GM18870 (cell line): Measurements from ENCODE around the gene MBD2.

Experiments
- ATAC-seq: cut with Tn5 transposase; IDR thresholded peaks from one replicate; pipeline ENCODE4 v1.9.1; 2021; ENCODE audit warnings: moderate library complexity; ENCODE audit not compliant: unreplicated experiment

The MBD2 gene

GRCh38 chr18:54116541-54117257 lies 107.8 kb downstream of the MBD2 start:
- no peak for ATAC-seq

- ATAC-seq: no peak
Observed at GRCh38 chr18:54112356-54112755, 112.1 kb downstream of the MBD2 start.

- ATAC-seq: no peak
Observed at GRCh38 chr18:54109131-54109683, 115.3 kb downstream of the MBD2 start.

- ATAC-seq: no peak
Observed at GRCh38 chr18:54102123-54102522, 122.3 kb downstream of the MBD2 start.
